Keratinocyte (primary cell): ENCODE measurements around the gene SPOCK1. TPM values are rescaled to one million over a fixed set of nuclear protein-coding genes. Genes with fewer than 3 reads are reported as not detected.

ENCODE experiments used
- DNase-seq: peaks from one replicate; pipeline ENCODE4 v3.0.0-alpha.2; 2011; ENCODE audit warnings: low read depth, missing footprints, low spot score
- FAIRE-seq: peaks from 2 replicates; lab custom pipeline; 2011; peaks lifted over from hg19 to GRCh38; lab: Jason Lieb, UNC
- H2AFZ ChIP-seq: 2 replicates; pipeline ENCODE4 v1.6.0; 2012; ENCODE audit warnings: low read length, control low read depth, inconsistent platforms; ENCODE audit not compliant: control insufficient read depth
- H3K27ac ChIP-seq: 2 replicates; pipeline ENCODE4 v1.5.1; 2011; ENCODE audit warnings: low read length; ENCODE audit not compliant: control insufficient read depth, insufficient read depth
- H3K27me3 ChIP-seq: 3 replicates; pipeline ENCODE4 v1.6.0; 2011; ENCODE audit warnings: low read length; ENCODE audit not compliant: control insufficient read depth, insufficient read depth; ENCODE audit errors: extremely low read depth
- H3K36me3 ChIP-seq, 2 experiments: 2 replicates in 1 of 2; 3 replicates in 1 of 2; pipeline ENCODE4 v1.5.1; 2011; ENCODE audit warnings: low read length in 2 of 2, mild to moderate bottlenecking in 1 of 2; ENCODE audit not compliant: control insufficient read depth in 2 of 2, insufficient read depth in 2 of 2; ENCODE audit errors: extremely low read depth in 1 of 2
- H3K4me1 ChIP-seq: 3 replicates; pipeline ENCODE4 v1.5.1; 2011; ENCODE audit warnings: low read length; ENCODE audit not compliant: control insufficient read depth, insufficient read depth; ENCODE audit errors: extremely low read depth
- H3K4me2 ChIP-seq: 3 replicates; pipeline ENCODE4 v1.6.0; 2011; ENCODE audit warnings: low read depth, low read length; ENCODE audit not compliant: control insufficient read depth, insufficient read depth; ENCODE audit errors: extremely low read depth
- H3K4me3 ChIP-seq, 3 experiments: fragments of 200-600 bp in 1 of 3; sonication (generic) in 1 of 3; 2 replicates in 2 of 3; 3 replicates in 1 of 3; pipeline ENCODE4 v1.5.1; 2011 to 2016; ENCODE audit warnings: low read length in 3 of 3, mild to moderate bottlenecking in 3 of 3, control low read depth in 2 of 3, inconsistent platforms in 1 of 3, low read depth in 1 of 3, mixed read lengths in 1 of 3, mixed run types in 1 of 3, moderate library complexity in 1 of 3; ENCODE audit not compliant: control insufficient read depth in 2 of 3, insufficient read depth in 2 of 3; ENCODE audit errors: extremely low read depth in 1 of 3
- H3K79me2 ChIP-seq: 2 replicates; pipeline ENCODE4 v1.6.0; 2012; ENCODE audit warnings: low read length; ENCODE audit not compliant: control insufficient read depth, insufficient read depth
- H3K9ac ChIP-seq: 3 replicates; pipeline ENCODE4 v1.6.0; 2011; ENCODE audit warnings: low read length; ENCODE audit not compliant: control insufficient read depth, insufficient read depth; ENCODE audit errors: extremely low read depth
- H3K9me1 ChIP-seq: 3 replicates; pipeline ENCODE4 v1.6.0; 2011; ENCODE audit warnings: low read length; ENCODE audit not compliant: control insufficient read depth, insufficient read depth; ENCODE audit errors: extremely low read depth
- H3K9me3 ChIP-seq: 2 replicates; pipeline ENCODE4 v1.5.1; 2012; ENCODE audit warnings: low read depth, low read length; ENCODE audit not compliant: control insufficient read depth
- H4K20me1 ChIP-seq: 3 replicates; pipeline ENCODE4 v1.6.0; 2011; ENCODE audit warnings: low read length; ENCODE audit not compliant: control insufficient read depth, insufficient read depth; ENCODE audit errors: extremely low read depth
- EZH2 ChIP-seq: IDR thresholded peaks from one replicate; pipeline ENCODE4 v1.6.1; 2012; ENCODE audit warnings: inconsistent platforms, mild to moderate bottlenecking, low read length, moderate library complexity
- dilution Hi-C: fragments of 300-500 bp; cut with MboI; formaldehyde crosslinking; loops from one replicate; pipeline ENCODE4 v1.7.0; 2020; ENCODE audit warnings: low sequenced_read_pairs; ENCODE audit not compliant: extremely low pct_ligation_motif_present
- polyA plus RNA-seq, 5 experiments: library from polyadenylated mRNA; depleted of rRNA in 3 of 5; stranded (reverse) in 3 of 5; stranded (forward) in 1 of 5; unstranded in 1 of 5; fragments of >200 nt; gene quantifications; 1 replicate in 1 of 5; 2 replicates in 3 of 5; 3 replicates in 1 of 5; pipeline versions ENCODE4 v1.2.1 to v1.2.3, GENCODE V29; 2011 to 2012; ENCODE audit warnings: missing spikeins in 2 of 5, low read depth in 1 of 5, low replicate concordance in 1 of 5
- TF ChIP-seq, protein P1 (sequence below), 3 experiments: IDR thresholded peaks in 1 of 3; conservative IDR thresholded peaks in 1 of 3; optimal IDR thresholded peaks in 1 of 3; 2 replicates in 2 of 3; 3 replicates in 1 of 3; pipeline versions ENCODE3 to v1.5.1; 2011; ENCODE audit warnings: low read length in 3 of 3, mild to moderate bottlenecking in 3 of 3, moderate library complexity in 2 of 3, control low read depth in 1 of 3, inconsistent platforms in 1 of 3; ENCODE audit not compliant: insufficient read depth in 2 of 3; ENCODE audit errors: extremely low read depth in 1 of 3

SPOCK1 gene
- polyA plus RNA-seq, 1 donor (not counting 4 experiments of a cell fraction or from before 2014, with no cell fraction given): 5.5 TPM

- H3K4me2 ChIP-seq: no peak overlapping the region
- peaks cover 26% of the 10 kb centered on the region for H3K4me1 ChIP-seq
- no peak for FAIRE-seq
- H4K20me1 ChIP-seq: no peaks in the 10 kb centered on the region
- H3K27ac ChIP-seq: no peak overlapping the region
- H3K9me1 ChIP-seq: no peaks in the 10 kb centered on the region
- DNase-seq: no peak
- H3K4me3 ChIP-seq: no peak overlapping the region
- no peaks in the 10 kb centered on the region for H3K27me3 ChIP-seq
- no peaks in the 10 kb centered on the region for H3K9me3 ChIP-seq
- dilution Hi-C loops: no loop called here
- H3K79me2 ChIP-seq: no peaks in the 10 kb centered on the region
- H2AFZ ChIP-seq: no peak overlapping the region
- TF ChIP-seq, protein P1, sequence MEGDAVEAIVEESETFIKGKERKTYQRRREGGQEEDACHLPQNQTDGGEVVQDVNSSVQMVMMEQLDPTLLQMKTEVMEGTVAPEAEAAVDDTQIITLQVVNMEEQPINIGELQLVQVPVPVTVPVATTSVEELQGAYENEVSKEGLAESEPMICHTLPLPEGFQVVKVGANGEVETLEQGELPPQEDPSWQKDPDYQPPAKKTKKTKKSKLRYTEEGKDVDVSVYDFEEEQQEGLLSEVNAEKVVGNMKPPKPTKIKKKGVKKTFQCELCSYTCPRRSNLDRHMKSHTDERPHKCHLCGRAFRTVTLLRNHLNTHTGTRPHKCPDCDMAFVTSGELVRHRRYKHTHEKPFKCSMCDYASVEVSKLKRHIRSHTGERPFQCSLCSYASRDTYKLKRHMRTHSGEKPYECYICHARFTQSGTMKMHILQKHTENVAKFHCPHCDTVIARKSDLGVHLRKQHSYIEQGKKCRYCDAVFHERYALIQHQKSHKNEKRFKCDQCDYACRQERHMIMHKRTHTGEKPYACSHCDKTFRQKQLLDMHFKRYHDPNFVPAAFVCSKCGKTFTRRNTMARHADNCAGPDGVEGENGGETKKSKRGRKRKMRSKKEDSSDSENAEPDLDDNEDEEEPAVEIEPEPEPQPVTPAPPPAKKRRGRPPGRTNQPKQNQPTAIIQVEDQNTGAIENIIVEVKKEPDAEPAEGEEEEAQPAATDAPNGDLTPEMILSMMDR (optimal IDR thresholded peaks at IDR 0.05 in 1 of 3, IDR thresholded peaks at IDR 0.05 in 1 of 3, conservative IDR thresholded peaks at IDR 0.05 in 1 of 3; ENCODE audit: extremely low read depth in 1 of 3, insufficient read depth in 2 of 3, low read length in 3 of 3): no peak
- no peak for TF ChIP-seq EZH2
- H3K9ac ChIP-seq: no peak overlapping the region
- H3K36me3 ChIP-seq: no peaks in the 10 kb centered on the region
Observed at GRCh38 chr5:137221943-137222342, 277.2 kb downstream of the SPOCK1 start.

DNA sequence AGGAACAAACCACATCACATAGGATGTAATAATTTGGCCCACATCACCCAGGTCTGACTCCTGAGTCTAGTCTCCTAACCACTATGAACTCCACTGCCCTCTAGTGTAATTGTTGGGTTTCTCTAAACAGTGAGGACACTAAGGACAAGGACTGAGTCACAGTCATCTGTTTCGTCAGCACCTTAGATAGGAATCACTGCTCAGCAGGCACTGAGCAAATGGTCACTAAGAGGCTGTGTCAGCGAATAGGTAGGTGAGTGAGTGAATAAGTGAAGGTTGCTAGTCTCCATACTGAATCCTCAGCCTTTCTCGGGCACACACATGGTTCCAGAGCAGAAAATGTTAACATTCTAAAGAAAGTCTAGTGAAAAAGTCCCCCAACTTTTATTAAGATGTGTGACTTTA, 278.6 kb downstream of the SPOCK1 start:
- no peak overlapping the region for H3K9ac ChIP-seq
- no peak overlapping the region for H3K4me2 ChIP-seq
- H3K36me3 ChIP-seq: no peaks in the 10 kb centered on the region
- H3K9me3 ChIP-seq: no peaks in the 10 kb centered on the region
- no peaks in the 10 kb centered on the region for H3K79me2 ChIP-seq
- H4K20me1 ChIP-seq: no peaks in the 10 kb centered on the region
- H3K27ac ChIP-seq: no peak overlapping the region
- dilution Hi-C loops: no loop called here
- no peak overlapping the region for H3K4me3 ChIP-seq
- FAIRE-seq: peak; percentile 100
- TF ChIP-seq EZH2: no peak
- TF ChIP-seq, protein P1 (optimal IDR thresholded peaks at IDR 0.05 in 1 of 3, IDR thresholded peaks at IDR 0.05 in 1 of 3, conservative IDR thresholded peaks at IDR 0.05 in 1 of 3; ENCODE audit: extremely low read depth in 1 of 3, insufficient read depth in 2 of 3, low read length in 3 of 3): peak; percentile 48 to 78 (median 68)
- peak; percentile 57 for DNase-seq
- no peak overlapping the region for H2AFZ ChIP-seq
- H3K4me1 ChIP-seq: peaks cover 26% of the 10 kb centered on the region
- no peaks in the 10 kb centered on the region for H3K27me3 ChIP-seq
- H3K9me1 ChIP-seq: no peaks in the 10 kb centered on the region
